Karpas-422 (cell line): ENCODE measurements around the gene EAF2. TPM values are rescaled to one million over a fixed set of nuclear protein-coding genes. Genes with fewer than 3 reads are reported as not detected.

Source experiments
- DNase-seq: peaks from one replicate; pipeline ENCODE4 v3.0.0-alpha.2; 2015
- H2AFZ ChIP-seq: fragments of 200-600 bp; sonication (generic); 2 replicates; pipeline ENCODE4 v1.6.1; 2014; ENCODE audit warnings: antibody characterized with exemption, low read length, mixed read lengths
- H3K27ac ChIP-seq: fragments of 200-600 bp; sonication (generic); 2 replicates; pipeline ENCODE4 v1.5.1; 2014; ENCODE audit warnings: mild to moderate bottlenecking, low read length, moderate library complexity
- H3K27me3 ChIP-seq: fragments of 200-600 bp; sonication (generic); 2 replicates; pipeline ENCODE4 v1.6.1; 2014; ENCODE audit warnings: low read length, mixed read lengths
- H3K36me3 ChIP-seq: fragments of 200-600 bp; sonication (generic); 2 replicates; pipeline ENCODE4 v1.6.1; 2014; ENCODE audit warnings: low read length, mixed read lengths; ENCODE audit not compliant: insufficient read depth
- H3K4me1 ChIP-seq: fragments of 200-600 bp; sonication (generic); 2 replicates; pipeline ENCODE4 v1.6.1; 2014; ENCODE audit warnings: mild to moderate bottlenecking, low read length, mixed read lengths
- H3K4me2 ChIP-seq: fragments of 200-600 bp; sonication (generic); 2 replicates; pipeline ENCODE4 v1.6.1; 2014; ENCODE audit warnings: low read length, low read depth, mild to moderate bottlenecking; ENCODE audit not compliant: poor library complexity, severe bottlenecking
- H3K4me3 ChIP-seq: fragments of 200-600 bp; sonication (generic); 2 replicates; pipeline ENCODE4 v1.5.1; 2014; ENCODE audit warnings: mild to moderate bottlenecking, antibody characterized with exemption, low read length, mixed read lengths
- H3K79me2 ChIP-seq: fragments of 200-600 bp; sonication (generic); 2 replicates; pipeline ENCODE4 v1.6.1; 2014; ENCODE audit warnings: mild to moderate bottlenecking, low read length, mixed read lengths
- H3K9ac ChIP-seq: fragments of 200-600 bp; sonication (generic); 2 replicates; pipeline ENCODE4 v1.6.0; 2014; ENCODE audit warnings: low read length
- H3K9me2 ChIP-seq: fragments of 200-600 bp; sonication (generic), shearing (Covaris generic); replicated peaks from 2 replicates; pipeline ENCODE4 v1.6.0; 2014; ENCODE audit warnings: mild to moderate bottlenecking, low read length, moderate library complexity; ENCODE audit not compliant: insufficient read depth
- H3K9me3 ChIP-seq: fragments of 300-700, 200-600 bp; sonication (generic); 2 replicates; pipeline ENCODE4 v1.6.1; 2014; ENCODE audit warnings: low read length, mixed read lengths
- H4K20me1 ChIP-seq: fragments of 200-600 bp; sonication (generic); 2 replicates; pipeline ENCODE4 v1.6.1; 2014; ENCODE audit warnings: mild to moderate bottlenecking, antibody characterized with exemption, low read length, low read depth; ENCODE audit not compliant: insufficient read depth
- total RNA-seq: library from RNA; depleted of rRNA; stranded (reverse); fragments of >200 nt; shearing (Covaris generic); gene quantifications from 2 replicates; pipeline ENCODE4 v1.2.3, GENCODE V29; 2014; ENCODE audit warnings: low replicate concordance

Gene EAF2
- total RNA-seq, 1 experiment from 2014 or later = 60.6 TPM

GRCh38 chr3:121895736-121896135 lies 60.7 kb downstream of the EAF2 start:
- Histone ChIP-seq H3K4me3 (no peak overlapping the region), H3K4me2 (no peak overlapping the region), H3K9me2 (no peaks in the 10 kb centered on the region), H3K27ac (no peak overlapping the region), H3K27me3 (no peaks in the 10 kb centered on the region), H3K4me1 (no peaks in the 10 kb centered on the region), H2AFZ (no peak overlapping the region), H3K9ac (no peak overlapping the region), H4K20me1 (no peaks in the 10 kb centered on the region), H3K79me2 (no peaks in the 10 kb centered on the region), H3K36me3 (peaks cover 31% of the 10 kb centered on the region), H3K9me3 (no peaks in the 10 kb centered on the region)
- DNase-seq = no peak

- Histone ChIP-seq H3K4me1 (no peaks in the 10 kb centered on the region), H3K36me3 (peaks cover 35% of the 10 kb centered on the region), H3K9me2 (no peaks in the 10 kb centered on the region), H3K4me2 (no peak overlapping the region), H3K27me3 (no peaks in the 10 kb centered on the region), H3K9ac (no peak overlapping the region), H3K4me3 (no peak overlapping the region), H3K27ac (no peak overlapping the region), H3K9me3 (no peaks in the 10 kb centered on the region), H2AFZ (no peak overlapping the region), H3K79me2 (peaks cover 4% of the 10 kb centered on the region; the same call in 1 of the 2 replicates), H4K20me1 (no peaks in the 10 kb centered on the region)
- no peak for DNase-seq
Observed at GRCh38 chr3:121896823-121897222, 61.8 kb downstream of the EAF2 start.

DNA sequence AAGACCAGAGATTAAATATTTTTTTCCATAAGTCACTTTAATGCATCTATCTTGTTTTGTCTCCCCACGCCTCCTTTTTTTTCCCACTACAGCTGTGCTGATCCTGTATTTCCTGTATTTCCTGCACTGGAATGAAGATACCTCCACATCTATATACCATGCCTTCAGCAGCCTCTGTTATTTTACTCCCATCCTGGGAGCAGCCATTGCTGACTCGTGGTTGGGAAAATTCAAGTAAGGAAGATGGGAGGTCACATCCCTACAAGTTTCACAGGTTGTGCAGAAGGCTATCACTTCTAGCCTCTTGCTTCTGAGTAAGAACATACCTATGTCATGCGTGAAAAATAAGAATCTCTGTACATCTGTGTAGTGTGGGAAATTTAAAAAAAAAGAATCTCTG lies 62.3 kb downstream of the EAF2 start:
- H3K9ac ChIP-seq = no peak overlapping the region
- no peak for DNase-seq
- H3K27ac ChIP-seq = no peak overlapping the region
- no peaks in the 10 kb centered on the region for H3K9me2 ChIP-seq
- H3K79me2 ChIP-seq = peaks cover 6% of the 10 kb centered on the region; the same call in 1 of the 2 replicates
- H3K36me3 ChIP-seq = peaks cover 38% of the 10 kb centered on the region
- no peaks in the 10 kb centered on the region for H3K4me1 ChIP-seq
- H3K4me2 ChIP-seq = no peak overlapping the region
- H3K27me3 ChIP-seq = no peaks in the 10 kb centered on the region
- H3K9me3 ChIP-seq = no peaks in the 10 kb centered on the region
- no peak overlapping the region for H2AFZ ChIP-seq
- H4K20me1 ChIP-seq = no peaks in the 10 kb centered on the region
- no peak overlapping the region for H3K4me3 ChIP-seq

DNA sequence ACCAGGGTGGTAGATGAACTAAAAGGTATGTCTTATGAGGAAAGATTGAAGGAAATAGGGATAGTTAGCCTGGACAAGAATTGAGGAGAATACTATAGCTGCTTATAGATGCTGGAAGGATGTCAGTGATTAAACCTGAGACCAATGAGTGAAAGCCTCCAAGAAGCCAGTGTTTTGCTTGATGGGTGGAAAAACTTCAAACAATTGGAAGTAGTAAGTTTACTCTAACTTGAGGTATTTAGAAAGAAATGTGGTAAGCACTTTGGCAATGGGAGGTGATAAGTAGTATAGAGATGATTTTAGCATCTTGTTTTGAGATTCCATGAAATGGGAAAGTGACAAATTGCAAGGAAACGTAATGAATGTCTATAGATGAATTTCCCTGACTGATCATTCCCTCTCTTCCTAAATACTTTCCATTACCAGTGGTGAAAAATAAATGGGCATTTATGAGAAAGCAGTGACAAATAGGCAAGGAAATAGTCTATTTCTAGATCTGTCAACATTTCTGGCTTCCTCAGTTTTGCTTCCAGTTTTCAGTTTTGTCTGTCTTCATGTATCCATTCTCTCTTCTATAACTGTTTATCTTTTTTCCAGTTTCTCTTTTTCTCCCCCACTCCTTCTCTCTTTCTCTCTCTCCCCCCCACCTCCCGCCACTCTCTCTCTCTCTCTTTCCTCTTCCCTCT lies 78.4 kb downstream of the EAF2 start:
- Histone ChIP-seq H3K4me1 (no peaks in the 10 kb centered on the region), H3K36me3 (peaks cover 25% of the 10 kb centered on the region), H3K27ac (no peak overlapping the region), H3K27me3 (no peaks in the 10 kb centered on the region), H3K4me2 (no peak overlapping the region), H3K4me3 (no peak overlapping the region), H3K79me2 (no peaks in the 10 kb centered on the region), H3K9me3 (no peaks in the 10 kb centered on the region), H4K20me1 (no peaks in the 10 kb centered on the region), H3K9me2 (no peaks in the 10 kb centered on the region), H3K9ac (no peak overlapping the region), H2AFZ (no peak overlapping the region)
- no peak for DNase-seq

- no peak for DNase-seq
- H3K4me1 ChIP-seq = no peaks in the 10 kb centered on the region
- no peak overlapping the region for H3K4me2 ChIP-seq
- no peaks in the 10 kb centered on the region for H3K9me3 ChIP-seq
- no peaks in the 10 kb centered on the region for H4K20me1 ChIP-seq
- no peak overlapping the region for H2AFZ ChIP-seq
- peaks cover 23% of the 10 kb centered on the region for H3K36me3 ChIP-seq
- no peak overlapping the region for H3K27ac ChIP-seq
- H3K9ac ChIP-seq = no peak overlapping the region
- no peak overlapping the region for H3K4me3 ChIP-seq
- no peaks in the 10 kb centered on the region for H3K27me3 ChIP-seq
- H3K79me2 ChIP-seq = no peaks in the 10 kb centered on the region
- H3K9me2 ChIP-seq = no peaks in the 10 kb centered on the region
Observed at GRCh38 chr3:121914081-121914998, 79.3 kb downstream of the EAF2 start.

GRCh38 chr3:121916189-121916588 lies 81.2 kb downstream of the EAF2 start:
- H3K9me2 ChIP-seq = no peaks in the 10 kb centered on the region
- no peak overlapping the region for H3K9ac ChIP-seq
- H3K4me1 ChIP-seq = no peaks in the 10 kb centered on the region
- DNase-seq = no peak
- no peaks in the 10 kb centered on the region for H3K79me2 ChIP-seq
- H3K27ac ChIP-seq = no peak overlapping the region
- no peaks in the 10 kb centered on the region for H4K20me1 ChIP-seq
- peaks cover 28% of the 10 kb centered on the region for H3K36me3 ChIP-seq
- H3K9me3 ChIP-seq = no peaks in the 10 kb centered on the region
- H2AFZ ChIP-seq = no peak overlapping the region
- H3K4me3 ChIP-seq = no peak overlapping the region
- H3K27me3 ChIP-seq = no peaks in the 10 kb centered on the region
- no peak overlapping the region for H3K4me2 ChIP-seq

DNA sequence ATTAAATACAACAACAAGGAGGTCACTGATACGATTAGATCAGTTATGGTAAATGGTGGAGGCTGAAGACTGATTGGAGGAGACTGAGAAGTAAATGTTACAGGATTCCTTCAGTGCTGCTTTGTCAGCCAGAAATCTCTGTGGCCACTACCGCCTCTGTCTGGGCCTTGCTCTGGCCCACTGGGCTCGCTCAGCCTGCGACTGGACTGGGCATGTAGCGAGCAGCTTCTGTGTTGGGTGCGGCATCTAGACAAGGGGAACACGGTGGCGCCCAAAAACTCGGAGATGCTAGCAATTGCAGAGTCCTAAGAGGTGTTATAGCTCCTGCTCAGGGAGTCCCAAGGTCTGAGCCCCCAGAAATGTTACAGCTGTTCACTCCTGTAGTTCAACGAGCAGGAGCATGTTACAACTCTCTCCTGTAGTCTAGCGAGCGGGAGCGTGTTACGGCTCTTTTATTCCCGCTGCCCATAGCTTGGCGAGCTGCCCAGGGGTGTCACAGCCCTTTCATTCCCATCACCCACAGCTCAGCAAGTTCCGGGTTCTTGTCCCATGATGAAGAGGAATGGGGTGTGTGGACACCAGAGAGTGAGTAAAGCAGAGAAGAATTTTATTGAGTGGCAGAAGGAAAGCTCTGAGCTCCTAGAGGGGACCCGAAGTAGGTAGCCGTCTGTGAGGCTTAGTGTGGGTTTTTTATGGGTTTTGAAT lies 83.9 kb downstream of the EAF2 start:
- peaks cover 33% of the 10 kb centered on the region for H3K36me3 ChIP-seq
- no peaks in the 10 kb centered on the region for H3K4me1 ChIP-seq
- H3K27ac ChIP-seq = no peak overlapping the region
- H3K4me2 ChIP-seq = no peak overlapping the region
- no peaks in the 10 kb centered on the region for H4K20me1 ChIP-seq
- H2AFZ ChIP-seq = no peak overlapping the region
- H3K9me2 ChIP-seq = no peaks in the 10 kb centered on the region
- H3K9ac ChIP-seq = no peak overlapping the region
- no peak for DNase-seq
- no peak overlapping the region for H3K4me3 ChIP-seq
- H3K9me3 ChIP-seq = no peaks in the 10 kb centered on the region
- H3K27me3 ChIP-seq = no peaks in the 10 kb centered on the region
- no peaks in the 10 kb centered on the region for H3K79me2 ChIP-seq

DNA sequence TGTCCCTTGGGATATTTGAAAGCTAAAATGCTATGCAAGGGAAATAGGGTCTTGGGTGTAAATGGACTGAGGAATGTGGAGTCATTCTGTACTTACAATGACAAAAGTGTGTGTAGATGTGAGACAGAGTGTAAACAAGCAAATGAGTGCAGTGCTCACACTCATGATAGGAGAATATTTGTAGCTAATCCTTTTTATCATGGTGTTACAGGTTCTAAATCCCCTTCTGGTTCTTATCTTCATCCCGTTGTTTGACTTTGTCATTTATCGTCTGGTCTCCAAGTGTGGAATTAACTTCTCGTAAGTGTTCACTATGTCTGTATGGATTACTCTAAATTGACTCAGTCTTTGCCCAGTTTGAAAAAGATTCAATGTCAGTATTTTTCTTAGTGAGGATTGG lies 89.7 kb downstream of the EAF2 start:
- Histone ChIP-seq H3K9ac (no peak overlapping the region), H3K79me2 (no peaks in the 10 kb centered on the region), H3K36me3 (peaks cover 48% of the 10 kb centered on the region), H2AFZ (no peak overlapping the region), H3K4me2 (no peak overlapping the region), H3K4me1 (peaks cover 9% of the 10 kb centered on the region), H3K27me3 (no peaks in the 10 kb centered on the region), H3K27ac (no peak overlapping the region), H3K9me2 (no peaks in the 10 kb centered on the region), H3K4me3 (no peak overlapping the region), H3K9me3 (no peaks in the 10 kb centered on the region), H4K20me1 (no peaks in the 10 kb centered on the region)
- no peak for DNase-seq
